Measurements from ENCODE around the gene YAP1. TPM values are rescaled to one million over a fixed set of nuclear protein-coding genes. Genes with fewer than 3 reads are reported as not detected.
A peak's percentile ranks its signal among the peaks of the same experiment; 100 is the strongest.

Gene YAP1
- 100 to 1,000 TPM; 130 to 203 (median 200) TPM for total RNA-seq

GRCh38 chr11:102109896-102110760 is at the start of gene YAP1:
YAP1 (plus strand) TSS chr11:102110447; CDS start chr11:102110849, 402 bp downstream.
- peak within 1 kb of the TSS; percentile 92 to 98 (median 94) for H3K27ac ChIP-seq
- no peaks in the 10 kb centered on the region for H3K36me3 ChIP-seq
- H3K9me3 ChIP-seq, result no peaks in the 10 kb centered on the region
- peaks cover 0 to 36% (median 9%) of the 10 kb centered on the region in 4 donors for H3K4me1 ChIP-seq
- TF ChIP-seq POLR2A (IDR thresholded peaks at IDR 0.05) (peak; percentile 27 to 61), CTCF (IDR thresholded peaks at IDR 0.05) (peak in 2 of 5 experiments; percentile 17 to 47), EP300 (IDR thresholded peaks at IDR 0.05) (peak in 1 of 2 donors; percentile 87)
- H3K27me3 ChIP-seq, result no peaks in the 10 kb centered on the region
- DNase-seq (ENCODE audit: low spot score in 2 of 2), result peak; percentile 71 to 80
- 0 to 1% methylated on average over 61 to 80 of the region's 104 CpGs for WGBS, 2 donors
- peak within 1 kb of the TSS; percentile 68 to 82 (median 80) for H3K4me3 ChIP-seq

- Histone ChIP-seq H3K36me3 (no peaks in the 10 kb centered on the region), H3K4me3 (no peak overlapping the region), H3K9me3 (no peaks in the 10 kb centered on the region), H3K27me3 (no peaks in the 10 kb centered on the region), H3K4me1 (no peaks in the 10 kb centered on the region), H3K27ac (no peak overlapping the region)
- DNase-seq (ENCODE audit: low spot score in 2 of 2), result no peak
- WGBS, 2 donors, result 34 to 40% methylated on average over 2 of the region's 2 CpGs
- no peak for TF ChIP-seq POLR2A (IDR thresholded peaks at IDR 0.05)
- peak in 2 of 5 experiments; percentile 8 to 12 for TF ChIP-seq CTCF (IDR thresholded peaks at IDR 0.05)
- no peak for TF ChIP-seq EP300 (IDR thresholded peaks at IDR 0.05)
These were observed 49.0 kb upstream of the YAP1 start for GRCh38 chr11:102061276-102061675.

GRCh38 chr11:102062106-102062505 is 48.1 kb upstream of the YAP1 start:
- DNase-seq (ENCODE audit: low spot score in 2 of 2), result no peak
- H3K27me3 ChIP-seq, result no peaks in the 10 kb centered on the region
- no peaks in the 10 kb centered on the region for H3K36me3 ChIP-seq
- 94 to 97% methylated on average over 2 of the region's 2 CpGs for WGBS, 2 donors
- H3K4me3 ChIP-seq, result no peak overlapping the region
- H3K9me3 ChIP-seq, result no peaks in the 10 kb centered on the region
- no peak overlapping the region for H3K27ac ChIP-seq
- TF ChIP-seq POLR2A (IDR thresholded peaks at IDR 0.05) (no peak), CTCF (IDR thresholded peaks at IDR 0.05) (no peak), EP300 (IDR thresholded peaks at IDR 0.05) (no peak)
- no peaks in the 10 kb centered on the region for H3K4me1 ChIP-seq

GRCh38 chr11:102064316-102064715 is 45.9 kb upstream of the YAP1 start:
- no peak overlapping the region for H3K27ac ChIP-seq
- no peaks in the 10 kb centered on the region for H3K27me3 ChIP-seq
- 94 to 95% methylated on average over 2 of the region's 2 CpGs for whole genome bisulfite sequencing, 2 donors
- no peaks in the 10 kb centered on the region for H3K9me3 ChIP-seq
- H3K4me3 ChIP-seq, result no peak overlapping the region
- no peaks in the 10 kb centered on the region for H3K4me1 ChIP-seq
- no peak for TF ChIP-seq CTCF (IDR thresholded peaks at IDR 0.05)
- TF ChIP-seq POLR2A (IDR thresholded peaks at IDR 0.05), result no peak
- DNase-seq (ENCODE audit: low spot score in 2 of 2), result no peak
- H3K36me3 ChIP-seq, result no peaks in the 10 kb centered on the region

GRCh38 chr11:102070766-102071165 is 39.5 kb upstream of the YAP1 start:
- DNase-seq (ENCODE audit: low spot score in 2 of 2), result no peak
- Histone ChIP-seq H3K4me1 (no peaks in the 10 kb centered on the region), H3K27me3 (no peaks in the 10 kb centered on the region), H3K27ac (no peak overlapping the region), H3K36me3 (no peaks in the 10 kb centered on the region), H3K4me3 (no peak overlapping the region), H3K9me3 (peaks cover 0 to 40% (median 5%) of the 10 kb centered on the region in 4 donors)
- WGBS, 2 donors, result 0 to 87% methylated on average over 1 of the region's 1 CpG
- TF ChIP-seq POLR2A (IDR thresholded peaks at IDR 0.05) (no peak), CTCF (IDR thresholded peaks at IDR 0.05) (no peak), EP300 (IDR thresholded peaks at IDR 0.05) (no peak)
